ENCODE results near the gene POLA2. TPM values are rescaled to one million over a fixed set of nuclear protein-coding genes. Genes with fewer than 3 reads are reported as not detected.

Gene POLA2
- total and polyA plus RNA-seq, 7 donors = 1.7 to 5.8 (median 3.3) TPM

DNA sequence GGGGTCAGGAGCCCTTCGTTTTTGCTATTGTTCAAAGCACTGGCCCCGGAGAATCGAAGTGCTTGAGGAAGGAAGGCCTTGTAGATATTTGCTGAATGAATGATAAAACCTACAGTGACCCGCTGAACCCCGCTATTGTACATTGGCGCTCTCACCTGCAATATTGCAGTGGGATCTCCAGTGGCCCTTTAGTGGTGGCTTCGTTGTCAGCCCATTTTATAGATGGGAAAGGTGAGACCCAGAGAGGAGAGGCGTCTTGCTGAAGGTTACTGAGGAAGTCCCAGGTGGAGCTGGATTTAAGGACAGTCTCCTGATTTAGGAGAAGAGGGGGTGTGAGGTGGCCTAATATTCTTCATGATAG lies 54.1 kb downstream of the POLA2 start:
- ATAC-seq = no peak
- Histone ChIP-seq H3K4me1 (peaks cover 19% of the 10 kb centered on the region), H3K4me3 (peak overlapping the region; percentile 78), H3K36me3 (ENCODE audit: insufficient read depth in 1 of 2, low read depth in 1 of 2) (peaks cover 0 to 7% of the 10 kb centered on the region in 2 donors), H3K9me3 (no peaks in the 10 kb centered on the region), H3K27me3 (ENCODE audit: insufficient read depth in 3 of 3, low read length in 2 of 3) (no peaks in the 10 kb centered on the region), H3K27ac (peak overlapping the region; percentile 80)
- no peak for TF ChIP-seq CTCF (IDR thresholded peaks at IDR 0.05)
- 8 to 9% (median 8%) methylated on average over 8 of the region's 8 CpGs for WGBS, 3 donors
- intact Hi-C loops (cut with DNase I) = loop anchor here (1.0 kb wide), 1 partner anchor 41 kb away; no protein-coding TSS in a partner anchor
- no peak for DNase-seq

DNA sequence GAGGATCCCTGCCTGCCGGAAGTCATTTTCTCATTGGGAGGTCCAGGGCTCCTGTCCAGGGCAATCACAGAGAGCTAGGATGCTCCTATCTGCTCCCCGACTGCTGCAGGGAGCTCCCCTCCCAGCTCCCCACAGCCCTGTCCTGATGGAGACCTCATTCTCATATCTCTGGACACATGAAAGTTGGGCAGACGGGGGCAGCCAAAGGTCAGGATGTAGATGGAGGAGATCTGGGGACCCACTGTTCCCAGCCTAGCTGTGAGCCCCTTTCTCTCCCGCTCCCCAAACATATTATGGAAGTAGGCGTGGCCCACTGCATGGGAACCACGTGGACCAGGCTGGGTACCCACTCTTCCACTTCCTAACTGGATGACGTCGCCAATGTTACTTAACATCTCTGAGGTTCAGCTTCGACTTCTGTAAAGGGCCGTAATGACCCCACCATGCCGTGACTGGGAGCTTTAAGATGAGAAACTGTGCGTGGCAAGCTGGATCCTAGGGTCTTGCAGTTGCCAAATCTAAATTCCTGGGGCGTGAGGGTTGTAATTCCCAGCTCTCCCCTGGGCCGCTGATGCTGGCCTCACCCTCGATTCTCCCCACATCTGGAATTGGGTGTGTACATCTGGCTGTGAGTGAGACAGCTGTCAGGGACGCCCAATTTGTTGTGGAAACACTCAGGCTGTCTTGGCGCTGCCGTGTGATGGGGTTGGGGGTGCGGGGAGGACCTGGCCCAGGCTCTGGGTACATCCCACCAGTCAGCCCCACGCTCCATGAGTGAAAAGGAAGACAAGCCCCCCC lies 54.7 kb downstream of the POLA2 start:
- TF ChIP-seq CTCF (IDR thresholded peaks at IDR 0.05) = no peak
- intact Hi-C loops (cut with DNase I) = loop anchor here in 1 of 2 donors (1.0 kb wide), 1 partner anchor 41 kb away; no protein-coding TSS in a partner anchor
- Histone ChIP-seq H3K4me3 (peak overlapping the region; percentile 78), H3K27me3 (ENCODE audit: insufficient read depth in 3 of 3, low read length in 2 of 3) (no peaks in the 10 kb centered on the region), H3K36me3 (ENCODE audit: insufficient read depth in 1 of 2, low read depth in 1 of 2) (peaks cover 0 to 13% of the 10 kb centered on the region in 2 donors), H3K27ac (peak overlapping the region; percentile 80), H3K4me1 (peaks cover 15% of the 10 kb centered on the region), H3K9me3 (no peaks in the 10 kb centered on the region)
- DNase-seq = peak; percentile 69 to 86
- peak in 2 of 4 donors; percentile 16 to 19 for ATAC-seq
- WGBS, 3 donors = 29 to 43% (median 34%) methylated on average over 20 of the region's 20 CpGs

GRCh38 chr11:65317025-65317786 lies 55.4 kb downstream of the POLA2 start:
- H3K36me3 ChIP-seq (ENCODE audit: insufficient read depth in 1 of 2, low read depth in 1 of 2) = peaks cover 0 to 20% of the 10 kb centered on the region in 2 donors
- H3K27ac ChIP-seq = peak overlapping the region; percentile 80
- H3K9me3 ChIP-seq = no peaks in the 10 kb centered on the region
- peak overlapping the region; percentile 78 for H3K4me3 ChIP-seq
- no peaks in the 10 kb centered on the region for H3K27me3 ChIP-seq (ENCODE audit: insufficient read depth in 3 of 3, low read length in 2 of 3)
- peak in 2 of 4 donors; percentile 2 to 18 for ATAC-seq
- intact Hi-C loops (cut with DNase I) = no loop called here
- peak; percentile 82 to 91 for DNase-seq
- H3K4me1 ChIP-seq = peaks cover 20% of the 10 kb centered on the region
- 45 to 54% (median 47%) methylated on average over 12 to 13 of the region's 13 CpGs for WGBS, 3 donors
- TF ChIP-seq CTCF (IDR thresholded peaks at IDR 0.05) = no peak

DNA sequence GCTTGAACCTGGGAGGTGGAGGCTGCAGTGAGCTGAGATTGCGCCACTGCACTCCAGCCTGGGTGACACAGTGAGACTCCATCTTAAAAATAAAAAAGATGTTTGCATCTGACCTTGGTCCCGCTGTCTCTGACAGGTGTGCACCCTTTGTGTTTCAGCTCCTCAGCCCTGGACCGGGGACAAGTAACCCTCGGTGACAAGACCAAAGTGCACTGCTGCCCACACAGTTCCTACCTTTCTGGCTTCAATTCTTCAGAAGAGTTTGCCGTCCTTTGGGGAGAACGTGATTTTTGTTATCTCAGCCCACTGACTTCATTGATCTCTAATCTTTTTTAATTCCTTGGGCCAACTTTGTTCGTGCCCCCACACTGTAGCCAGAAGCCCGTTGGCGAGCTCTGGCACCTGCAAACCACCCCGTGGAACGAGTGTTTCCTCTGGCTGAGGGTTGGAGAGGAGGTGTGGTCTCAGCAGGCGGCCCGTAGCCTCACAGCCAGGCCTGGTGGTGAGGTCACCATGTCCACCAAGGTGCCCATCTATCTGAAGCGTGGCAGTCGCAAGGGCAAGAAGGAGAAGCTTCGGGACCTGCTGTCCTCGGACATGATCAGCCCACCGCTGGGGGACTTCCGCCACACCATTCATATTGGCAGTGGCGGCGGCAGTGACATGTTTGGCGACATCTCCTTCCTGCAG lies 58.8 kb downstream of the POLA2 start:
- intact Hi-C loops (cut with DNase I) = no loop called here
- 65 to 78% (median 72%) methylated on average over 22 of the region's 22 CpGs for WGBS, 3 donors
- Histone ChIP-seq H3K9me3 (no peaks in the 10 kb centered on the region), H3K4me1 (peaks cover 17% of the 10 kb centered on the region), H3K27ac (no peak overlapping the region), H3K36me3 (ENCODE audit: insufficient read depth in 1 of 2, low read depth in 1 of 2) (peaks cover 0 to 20% of the 10 kb centered on the region in 2 donors), H3K27me3 (ENCODE audit: insufficient read depth in 3 of 3, low read length in 2 of 3) (no peaks in the 10 kb centered on the region), H3K4me3 (no peak overlapping the region)
- no peak for TF ChIP-seq CTCF (IDR thresholded peaks at IDR 0.05)
- ATAC-seq = no peak
- DNase-seq = no peak

All from psoas muscle (tissue), 8 donors.